WTC11 (cell line): ENCODE results near the gene ADAD2.

Experiments
- TEAD4 ChIP-seq: sonication (generic); formaldehyde crosslinking; IDR thresholded peaks from 2 replicates; pipeline ENCODE4 v1.8.0; 2022; ENCODE audit warnings: mild to moderate bottlenecking, missing genetic modification reagents
- USF2 ChIP-seq: sonication (generic); formaldehyde crosslinking; IDR thresholded peaks from 2 replicates; pipeline ENCODE4 v1.8.1; 2023; ENCODE audit warnings: mild to moderate bottlenecking, missing genetic modification reagents, moderate library complexity

GRCh38 chr16:84166796-84167695 is 23.9 kb upstream of the ADAD2 start:
- TF ChIP-seq TEAD4 (CRISPR knock-in tag), result no peak
- TF ChIP-seq USF2 (CRISPR knock-in tag), result no peak
